Measurements from ENCODE around the gene SDCBP2.

The SDCBP2 gene

GRCh38 chr20:1313236-1313964 lies 15.5 kb downstream of the SDCBP2 start:
- DNase-seq (ENCODE audit: low read depth in 3 of 3) = peak; percentile 41 to 55 (median 51)

GRCh38 chr20:1312904-1313235 lies 16.1 kb downstream of the SDCBP2 start:
- no peak for DNase-seq (ENCODE audit: low read depth in 3 of 3)

GRCh38 chr20:1312308-1312707 lies 16.6 kb downstream of the SDCBP2 start:
- no peak for DNase-seq (ENCODE audit: low read depth in 3 of 3)

GRCh38 chr20:1310506-1311190 lies 18.3 kb downstream of the SDCBP2 start:
- no peak for DNase-seq (ENCODE audit: low read depth in 3 of 3)

- DNase-seq (ENCODE audit: low read depth in 3 of 3) = no peak
Observed at GRCh38 chr20:1310071-1310470, 18.9 kb downstream of the SDCBP2 start.

DNA sequence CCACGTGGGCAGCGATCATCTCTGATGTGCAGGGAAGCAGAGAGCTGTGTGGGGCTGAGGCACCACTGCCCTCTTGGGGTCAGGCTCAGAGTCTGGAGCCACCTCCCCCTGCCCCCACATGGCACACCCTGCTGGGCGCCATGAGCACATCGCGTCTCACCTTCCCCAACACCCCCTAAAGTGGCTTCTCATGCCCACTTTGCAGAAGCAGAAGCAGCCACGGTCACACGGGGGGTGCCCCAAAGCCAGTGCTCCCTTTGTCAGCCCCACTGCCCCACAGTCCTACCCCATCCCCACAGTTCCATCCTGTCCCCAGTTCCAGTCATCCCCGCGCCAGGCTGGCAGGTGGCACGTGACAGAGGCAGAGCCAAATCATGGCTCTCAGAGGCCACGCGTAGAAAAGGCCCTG lies 19.5 kb downstream of the SDCBP2 start:
- no peak for DNase-seq (ENCODE audit: low read depth in 3 of 3)

DNA sequence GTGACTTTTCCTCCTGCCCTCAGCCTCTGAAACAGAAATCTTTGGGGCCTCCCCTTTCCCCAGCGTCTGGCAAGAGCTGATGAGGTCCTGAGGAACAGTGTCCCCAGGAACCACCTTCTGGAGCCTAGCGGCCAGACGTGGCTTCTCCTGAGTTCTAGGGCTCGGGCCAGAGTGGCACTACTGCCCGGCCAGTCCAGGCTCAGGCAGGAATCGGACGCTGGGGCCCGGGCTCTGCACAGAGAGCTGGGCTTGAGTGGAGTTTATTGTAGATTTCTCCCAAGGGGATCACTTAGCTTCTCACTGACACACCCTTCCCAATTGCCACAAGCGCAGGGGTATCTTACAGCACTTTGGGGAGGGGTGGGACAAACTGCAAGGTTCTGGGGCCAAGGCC lies 20.2 kb downstream of the SDCBP2 start:
- no peak for DNase-seq (ENCODE audit: low read depth in 3 of 3)

- no peak for DNase-seq (ENCODE audit: low read depth in 3 of 3)
Observed at GRCh38 chr20:1308067-1308701, 20.8 kb downstream of the SDCBP2 start.

GRCh38 chr20:1307571-1307971 lies 21.4 kb downstream of the SDCBP2 start:
- DNase-seq (ENCODE audit: low read depth in 3 of 3) = no peak

- DNase-seq (ENCODE audit: low read depth in 3 of 3) = no peak
Observed at GRCh38 chr20:1307171-1307570, 21.8 kb downstream of the SDCBP2 start.

GRCh38 chr20:1306316-1307135 lies 22.4 kb downstream of the SDCBP2 start:
- no peak for DNase-seq (ENCODE audit: low read depth in 3 of 3)

DNA sequence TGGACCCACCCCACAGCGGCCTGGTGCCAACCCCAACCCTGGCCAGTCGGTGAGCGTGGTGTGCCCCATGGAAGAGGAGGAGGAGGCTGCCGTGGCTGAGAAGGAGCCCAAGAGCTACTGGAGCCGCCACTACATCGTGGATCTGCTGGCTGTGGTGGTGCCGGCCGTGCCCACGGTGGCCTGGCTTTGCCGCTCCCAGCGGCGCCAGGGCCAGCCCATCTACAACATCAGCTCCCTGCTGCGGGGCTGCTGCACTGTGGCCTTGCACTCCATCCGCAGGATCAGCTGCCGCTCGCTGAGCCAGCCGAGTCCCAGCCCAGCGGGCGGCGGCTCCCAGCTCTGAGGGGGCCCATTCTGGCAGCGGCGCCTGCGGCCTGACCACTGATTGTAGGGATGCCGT lies 23.2 kb downstream of the SDCBP2 start:
- DNase-seq (ENCODE audit: low read depth in 3 of 3) = no peak

GRCh38 chr20:1304710-1305515 lies 24.0 kb downstream of the SDCBP2 start:
- no peak for DNase-seq (ENCODE audit: low read depth in 3 of 3)

- DNase-seq (ENCODE audit: low read depth in 3 of 3) = no peak
Observed at GRCh38 chr20:1302685-1303541, 26.0 kb downstream of the SDCBP2 start.

DNA sequence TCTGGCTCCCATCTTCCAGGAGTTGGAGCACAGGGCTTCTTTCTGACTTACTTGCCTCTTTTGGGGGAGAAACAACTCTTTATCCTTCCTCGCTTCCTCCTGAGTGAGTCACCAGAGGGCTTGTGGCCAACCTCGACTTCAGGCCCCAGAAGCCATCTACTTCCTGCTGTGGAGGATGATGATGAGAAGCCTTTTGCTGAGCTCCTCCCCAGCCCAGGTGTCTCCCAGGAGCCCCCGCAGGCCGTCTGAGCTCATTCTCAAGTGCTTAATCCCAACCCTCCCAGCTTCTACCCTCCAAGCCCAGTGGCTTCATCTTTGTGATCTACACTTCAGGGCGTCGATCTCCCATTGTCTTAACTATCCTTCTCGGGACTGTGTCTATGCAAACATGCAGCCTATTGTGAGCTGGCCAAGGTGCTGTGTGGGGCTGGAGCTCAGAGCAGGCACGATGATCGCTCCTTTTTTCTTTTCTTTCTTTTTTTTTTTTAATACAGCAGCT lies 27.9 kb downstream of the SDCBP2 start:
- peak in 1 of 3 experiments; percentile 46 for DNase-seq (ENCODE audit: low read depth in 3 of 3)

DNA sequence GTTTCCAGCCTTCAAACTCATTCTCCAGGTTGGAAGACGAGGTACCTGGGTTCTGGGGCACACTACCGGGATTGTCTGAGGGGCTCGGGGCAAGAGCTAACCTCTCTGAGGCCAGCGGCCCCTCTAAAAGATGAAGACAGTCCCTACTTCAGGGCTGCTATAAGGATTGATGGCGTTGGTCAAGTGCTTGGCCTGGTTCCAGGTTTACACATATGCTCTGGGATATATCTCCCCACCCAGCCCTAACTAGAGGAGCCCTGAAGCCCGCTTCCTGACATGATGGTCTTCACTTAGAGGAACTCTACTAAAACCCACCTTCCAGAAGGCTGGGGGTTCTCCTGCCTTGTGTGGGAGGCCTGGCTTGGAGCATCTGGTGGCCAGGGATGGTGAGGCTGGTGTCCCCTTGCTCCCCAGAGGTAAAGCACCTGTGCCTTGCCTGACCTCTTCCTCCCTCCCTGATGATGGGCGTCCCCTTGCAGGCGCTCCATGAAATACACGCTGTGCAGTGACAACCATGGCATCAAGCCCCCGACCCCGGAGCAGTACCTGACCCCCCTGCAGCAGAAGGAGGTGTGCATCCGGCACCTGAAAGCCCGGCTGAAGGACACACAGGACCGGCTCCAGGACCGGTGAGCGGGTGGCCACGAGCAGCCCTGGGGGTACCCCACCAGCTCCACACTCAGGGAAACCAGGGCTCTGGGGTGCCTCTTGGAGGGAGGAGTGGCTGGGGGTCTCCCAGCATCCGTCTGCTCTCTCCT lies 28.7 kb downstream of the SDCBP2 start:
- DNase-seq (ENCODE audit: low read depth in 3 of 3) = no peak

DNA sequence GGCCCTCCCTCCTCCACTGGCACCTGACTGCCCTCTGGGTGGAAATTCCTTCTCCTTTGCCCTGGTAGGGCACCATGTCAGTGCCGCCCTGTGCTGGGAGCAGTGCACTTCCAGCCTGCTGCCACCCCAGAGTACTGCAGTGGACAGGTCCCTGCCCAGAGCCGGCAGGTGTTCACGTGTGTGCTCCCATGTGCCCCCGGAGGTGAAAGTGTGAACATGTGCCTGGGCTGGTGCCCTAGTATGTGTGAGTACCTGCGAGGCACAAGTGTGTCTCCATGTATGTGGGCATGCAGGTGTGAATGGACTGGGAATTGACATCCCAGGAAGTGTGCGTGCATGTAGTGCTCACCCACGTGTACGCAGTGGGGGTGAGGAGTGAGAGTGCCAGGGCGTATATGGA lies 29.4 kb downstream of the SDCBP2 start:
- peak in 1 of 3 experiments; percentile 21 for DNase-seq (ENCODE audit: low read depth in 3 of 3)

GRCh38 chr20:1298888-1299511 lies 29.9 kb downstream of the SDCBP2 start:
- DNase-seq (ENCODE audit: low read depth in 3 of 3) = no peak

GRCh38 chr20:1298166-1298565 lies 30.8 kb downstream of the SDCBP2 start:
- DNase-seq (ENCODE audit: low read depth in 3 of 3) = no peak
